Heart left ventricle (tissue), 16 donors: ENCODE results near the gene SPEM2. TPM values are rescaled to one million over a fixed set of nuclear protein-coding genes. Genes with fewer than 3 reads are reported as not detected.

Source experiments
- ATAC-seq, 4 donors: fragments of 200-7000 bp; cut with Tn5 transposase; one replicate each; pipeline ENCODE4 v1.9.1; 2020 to 2022; ENCODE audit warnings: moderate library complexity in 4 of 4, mild to moderate bottlenecking in 3 of 4, moderate number of reproducible peaks in 1 of 4
- DNase-seq, 5 donors: peaks; one replicate each; pipeline ENCODE4 v3.0.0-alpha.2; 2020
- H3K27ac ChIP-seq, 12 donors: fragments of 200-600 bp; sonication (generic) in 4 of 12; one replicate each; pipeline versions ENCODE4 v1.5.0 to v1.8.0; 2016 to 2022; ENCODE audit warnings: mild to moderate bottlenecking in 2 of 12
- H3K27me3 ChIP-seq, 9 donors: fragments of 200-600 bp; sonication (generic) in 2 of 9; one replicate each; pipeline versions ENCODE4 v1.5.1 to v1.8.0; 2016 to 2022; ENCODE audit warnings: mild to moderate bottlenecking in 3 of 9
- H3K36me3 ChIP-seq, 9 donors: fragments of 200-600 bp; sonication (generic) in 2 of 9; one replicate each; pipeline versions ENCODE4 v1.5.0 to v1.8.0; 2018 to 2022; ENCODE audit warnings: mild to moderate bottlenecking in 2 of 9
- H3K4me1 ChIP-seq, 12 donors: fragments of 200-600 bp; sonication (generic) in 4 of 12; one replicate each; pipeline versions ENCODE4 v1.5.0 to v1.8.0; 2016 to 2022; ENCODE audit warnings: mild to moderate bottlenecking in 3 of 12
- H3K4me3 ChIP-seq, 12 donors: fragments of 200-600 bp; sonication (generic) in 4 of 12; one replicate each; pipeline versions ENCODE4 v1.5.0 to v1.8.0; 2017 to 2022; ENCODE audit warnings: mild to moderate bottlenecking in 9 of 12, moderate library complexity in 4 of 12
- H3K9me3 ChIP-seq, 12 donors: fragments of 200-600 bp; sonication (generic) in 4 of 12; one replicate each; pipeline versions ENCODE4 v1.5.0 to v1.8.0; 2016 to 2022; ENCODE audit warnings: mild to moderate bottlenecking in 1 of 12
- POLR2A ChIP-seq, 2 donors: fragments of 450-650 bp; IDR thresholded peaks; one replicate each; pipeline ENCODE4 v1.6.1; 2017; ENCODE audit warnings: antibody characterized with exemption in 2 of 2, mild to moderate bottlenecking in 2 of 2, moderate library complexity in 2 of 2
- WGBS, 4 donors: extraction: QIAGEN DNeasy Blood & Tissue Kit in 2 of 4; methylation state at CpG; one replicate each; pipeline versions ENCODE4 v1.1.5 to v1.1.7; 2013 to 2018; 5-methylcytosine and 5-hydroxymethylcytosine counted together
- intact Hi-C, 10 donors: fragments of 100-400 bp; cut with DNase I; formaldehyde crosslinking; loops; one replicate each; pipeline versions ENCODE4 v1.11.1 to v1.14.2; 2022
- polyA plus RNA-seq, 2 donors: library from polyadenylated mRNA; stranded (reverse); fragments of 200-250 nt; gene quantifications; one replicate each; pipeline ENCODE4 v1.2.3, GENCODE V29; 2013
- total RNA-seq, 9 donors: library from RNA; depleted of rRNA in 2 of 9; stranded (reverse); fragments of >200 nt in 2 of 9; fragmentation: NEBNext Ultra II Directional in 3 of 9; extraction: Animal tissue kit (Norgen Biotek cat#: 25700) in 3 of 9; gene quantifications; one replicate each; pipeline versions ENCODE4 v1.1.0 to v1.2.4, GENCODE V29; 2016 to 2023
- TF ChIP-seq, protein P1 (sequence below), 12 donors: fragments of 200-600 bp; sonication (generic) in 4 of 12; IDR thresholded peaks; one replicate each; pipeline versions ENCODE4 v1.5.0 to v1.8.0; 2018 to 2022; ENCODE audit warnings: antibody characterized with exemption in 12 of 12, mild to moderate bottlenecking in 5 of 12
- donor health status: ischemic (EF 13 %, LVEDD 7.1; RV severe dilation, severe dysfunction).
- donor health status: healthy with polysubstance abuse.
- donor health status: DM: no; HTN: yes; CAD: no.
- donor health status: DM: no; HTN: no; CAD: no.
- donor health status: ischemic (EF 25% LVEDD 6.9; RV normal size, moderate dysfunction).
- donor health status: ischemic (EF 25% LVEDD 5.7; RV mildly dilated, moderate dysfunction).
- donor health status: healthy.
- donor health status: DM: yes; HTN: yes; CAD: no.
- donor health status: ischemic (EF 35%, LVEDD 5.7; RV mildly dilated, moderate dysfunction).
- donor health status: nonischemic (EF 11% LVEDD 7.7; RV severe dilation, severe dysfunction).
- donor health status: DM: yes; HTN: yes; CAD: no.
- donor health status: PGD.
- donor health status: ischemic (EF 29% LVEDD 5.4; RV normal size, mild dysfunction).
- donor health status: nonischemic (EF 23%, LVEDD 6.1; RV moderate dilation, normal function).

Gene SPEM2
- total and polyA plus RNA-seq, 11 donors: not detected

DNA sequence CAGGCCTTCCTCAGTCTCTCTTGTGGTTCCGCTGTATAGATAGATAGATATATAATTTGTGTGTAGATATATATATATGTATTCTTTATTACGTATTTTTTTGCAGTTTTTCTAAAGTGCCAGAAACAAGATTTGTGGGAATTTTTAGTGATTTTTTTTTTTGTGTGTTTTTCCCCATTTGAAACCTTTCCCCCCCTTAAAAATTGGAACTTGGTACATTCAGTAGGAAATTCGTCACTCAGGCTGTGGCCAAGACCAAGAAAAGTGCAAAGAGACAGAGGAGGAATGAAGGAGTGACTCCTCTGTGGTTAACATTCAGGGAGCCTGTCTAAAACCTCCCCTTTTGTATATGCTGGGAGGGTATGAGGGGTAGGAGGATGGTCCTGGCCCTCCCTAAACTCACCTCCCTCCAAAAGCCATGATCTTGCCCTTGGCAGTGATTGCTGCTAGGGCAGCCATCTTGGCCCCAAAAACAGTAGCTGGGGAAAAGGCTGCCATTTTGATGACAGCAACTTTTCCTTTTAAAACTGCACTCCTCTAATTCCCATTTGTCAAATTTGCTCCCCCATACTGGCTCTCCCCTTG is 34.6 kb downstream of the SPEM2 start:
- intact Hi-C loops: no loop called here
- 79 to 86% (median 84%) methylated on average over 3 of the region's 3 CpGs for WGBS, 4 donors
- TF ChIP-seq POLR2A (IDR thresholded peaks at IDR 0.05): no peak
- TF ChIP-seq, protein P1, sequence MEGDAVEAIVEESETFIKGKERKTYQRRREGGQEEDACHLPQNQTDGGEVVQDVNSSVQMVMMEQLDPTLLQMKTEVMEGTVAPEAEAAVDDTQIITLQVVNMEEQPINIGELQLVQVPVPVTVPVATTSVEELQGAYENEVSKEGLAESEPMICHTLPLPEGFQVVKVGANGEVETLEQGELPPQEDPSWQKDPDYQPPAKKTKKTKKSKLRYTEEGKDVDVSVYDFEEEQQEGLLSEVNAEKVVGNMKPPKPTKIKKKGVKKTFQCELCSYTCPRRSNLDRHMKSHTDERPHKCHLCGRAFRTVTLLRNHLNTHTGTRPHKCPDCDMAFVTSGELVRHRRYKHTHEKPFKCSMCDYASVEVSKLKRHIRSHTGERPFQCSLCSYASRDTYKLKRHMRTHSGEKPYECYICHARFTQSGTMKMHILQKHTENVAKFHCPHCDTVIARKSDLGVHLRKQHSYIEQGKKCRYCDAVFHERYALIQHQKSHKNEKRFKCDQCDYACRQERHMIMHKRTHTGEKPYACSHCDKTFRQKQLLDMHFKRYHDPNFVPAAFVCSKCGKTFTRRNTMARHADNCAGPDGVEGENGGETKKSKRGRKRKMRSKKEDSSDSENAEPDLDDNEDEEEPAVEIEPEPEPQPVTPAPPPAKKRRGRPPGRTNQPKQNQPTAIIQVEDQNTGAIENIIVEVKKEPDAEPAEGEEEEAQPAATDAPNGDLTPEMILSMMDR (IDR thresholded peaks at IDR 0.05): no peak
- no peak for ATAC-seq
- Histone ChIP-seq H3K4me1 (peaks cover 0 to 13% (median 5%) of the 10 kb centered on the region in 12 donors), H3K4me3 (no peak overlapping the region), H3K36me3 (peaks cover 0 to 36% (median 26%) of the 10 kb centered on the region in 9 donors), H3K27ac (no peak overlapping the region), H3K9me3 (no peaks in the 10 kb centered on the region), H3K27me3 (no peaks in the 10 kb centered on the region)
- DNase-seq: no peak

DNA sequence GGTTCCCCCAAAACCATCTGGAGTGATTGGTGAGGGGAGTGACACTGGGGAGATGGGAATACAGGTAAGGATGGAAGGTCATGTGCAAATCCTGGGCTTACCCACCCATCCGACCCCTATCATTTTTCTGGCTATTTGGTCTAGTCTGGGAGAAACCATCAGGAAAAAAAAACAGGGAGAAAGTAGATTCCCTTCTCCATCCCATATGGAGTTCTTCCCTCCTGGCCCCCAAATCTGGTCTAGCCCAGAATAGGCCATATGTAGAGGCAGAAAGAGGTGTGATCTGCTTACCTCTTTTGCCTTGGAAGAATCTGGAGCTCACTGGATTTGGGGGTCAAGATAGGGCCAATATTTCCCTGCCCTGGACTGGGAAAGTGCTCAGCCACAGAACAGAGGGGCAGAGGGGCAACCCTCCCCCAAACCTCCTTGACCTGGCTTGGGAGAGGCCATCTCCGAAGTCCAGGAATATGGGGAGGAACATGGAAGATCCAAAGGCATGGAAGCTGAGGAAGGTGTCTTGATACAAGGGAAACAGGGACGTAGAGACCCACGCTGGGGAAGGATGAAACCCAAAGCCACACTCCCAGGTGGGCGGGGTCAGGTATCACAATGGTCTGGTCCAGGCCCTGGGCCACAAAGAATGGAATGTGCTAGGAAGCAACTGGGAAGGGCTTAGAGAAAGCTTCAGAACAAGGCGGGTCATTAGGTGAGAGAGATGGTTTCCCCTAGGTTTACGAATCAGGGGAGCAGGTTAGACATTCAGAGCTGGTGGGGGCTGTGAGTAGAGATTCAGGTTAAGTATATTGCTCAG is 35.6 kb downstream of the SPEM2 start:
- Histone ChIP-seq H3K27me3 (no peaks in the 10 kb centered on the region), H3K4me3 (no peak overlapping the region), H3K36me3 (peaks cover 0 to 44% (median 36%) of the 10 kb centered on the region in 9 donors), H3K4me1 (peaks cover 2 to 19% (median 9%) of the 10 kb centered on the region in 12 donors), H3K27ac (no peak overlapping the region), H3K9me3 (no peaks in the 10 kb centered on the region)
- whole genome bisulfite sequencing, 4 donors: 92 to 96% (median 94%) methylated on average over 7 of the region's 7 CpGs
- DNase-seq (no peak), ATAC-seq (no peak)
- intact Hi-C loops: no loop called here
- TF ChIP-seq, protein P1 (IDR thresholded peaks at IDR 0.05): no peak
- no peak for TF ChIP-seq POLR2A (IDR thresholded peaks at IDR 0.05)

DNA sequence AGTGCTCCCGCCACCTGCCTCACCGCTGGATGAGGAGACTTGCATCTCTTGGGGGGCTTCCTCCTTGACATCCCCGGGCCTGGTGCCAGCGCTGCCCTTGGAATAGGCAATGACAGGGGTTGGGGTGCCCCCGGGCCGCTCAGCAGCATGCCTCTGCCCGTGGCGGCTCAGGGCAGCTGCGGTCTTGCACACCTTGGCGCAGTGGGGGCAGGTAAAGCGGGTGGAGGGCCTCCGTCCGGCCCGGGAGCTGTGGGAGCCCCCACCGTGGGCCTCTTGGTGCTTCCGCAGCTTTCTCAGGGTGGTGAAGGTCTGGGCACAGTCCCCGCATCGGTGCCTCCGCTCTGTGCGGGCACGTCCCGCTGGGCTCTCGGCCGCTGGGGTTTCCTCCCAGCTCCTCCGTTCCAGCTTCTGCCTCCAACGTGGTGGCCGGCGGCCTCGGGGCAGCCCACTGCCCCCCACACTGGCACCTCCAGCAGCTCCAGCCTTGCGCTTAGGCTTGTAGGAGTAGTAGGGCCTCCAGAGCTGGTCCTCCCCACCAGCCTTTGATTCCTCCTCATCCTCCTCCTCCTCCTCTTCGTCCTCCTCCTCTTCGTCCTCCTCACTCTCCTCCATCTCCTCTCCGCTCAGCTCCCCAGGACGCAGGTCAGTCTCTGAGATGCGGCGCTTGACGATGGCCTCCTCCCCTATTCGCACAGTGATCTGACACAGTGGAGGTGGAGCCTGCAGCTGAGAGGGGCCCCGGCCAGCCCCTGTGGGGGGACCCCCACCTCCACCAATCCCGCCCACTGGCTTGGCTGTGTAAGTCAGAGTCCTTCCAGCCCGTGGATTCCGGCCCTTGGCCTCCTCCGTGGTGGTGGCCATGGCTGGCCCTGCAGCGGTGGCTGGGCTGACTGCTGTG is 37.3 kb downstream of the SPEM2 start:
- no peak for TF ChIP-seq POLR2A (IDR thresholded peaks at IDR 0.05)
- Histone ChIP-seq H3K9me3 (no peaks in the 10 kb centered on the region), H3K4me3 (no peak overlapping the region), H3K27me3 (no peaks in the 10 kb centered on the region), H3K27ac (no peak overlapping the region), H3K4me1 (peaks cover 5 to 24% (median 20%) of the 10 kb centered on the region in 12 donors), H3K36me3 (peaks cover 0 to 52% (median 39%) of the 10 kb centered on the region in 9 donors)
- DNase-seq: peak in 1 of 5 donors; percentile 25
- WGBS, 4 donors: 92 to 94% (median 92%) methylated on average over 23 to 44 of the region's 44 CpGs
- ATAC-seq: peak in 1 of 4 donors; percentile 6
- intact Hi-C loops: no loop called here

DNA sequence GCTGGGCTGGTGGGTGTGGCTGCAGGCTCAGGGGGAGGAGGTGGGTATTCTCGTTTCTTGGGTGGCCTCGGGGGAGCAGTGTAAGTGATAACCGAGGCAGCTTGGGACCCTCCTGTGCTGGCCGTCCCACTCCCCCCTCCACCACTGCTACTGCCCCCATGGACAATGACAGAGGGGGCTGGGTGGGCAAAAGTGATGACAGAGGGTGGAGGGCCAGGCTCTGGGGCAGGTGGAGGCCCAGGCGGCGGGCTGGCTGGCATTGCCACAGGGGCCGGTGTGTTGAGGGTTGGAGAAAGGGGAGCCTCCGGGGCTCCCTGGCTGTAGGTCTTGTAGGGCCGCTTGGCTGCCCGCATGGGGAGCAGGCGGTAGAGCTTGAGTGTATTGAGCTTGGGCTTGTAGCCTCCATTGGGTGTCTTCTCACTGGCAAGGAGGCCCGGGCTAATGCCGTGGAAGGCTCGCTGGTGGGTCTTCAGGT is 38.0 kb downstream of the SPEM2 start:
- Histone ChIP-seq H3K36me3 (peaks cover 0 to 52% (median 39%) of the 10 kb centered on the region in 9 donors), H3K27me3 (no peaks in the 10 kb centered on the region), H3K4me1 (peaks cover 5 to 30% (median 24%) of the 10 kb centered on the region in 12 donors), H3K27ac (no peak overlapping the region), H3K4me3 (no peak overlapping the region), H3K9me3 (no peaks in the 10 kb centered on the region)
- intact Hi-C loops: no loop called here
- ATAC-seq (no peak), DNase-seq (no peak)
- TF ChIP-seq POLR2A (IDR thresholded peaks at IDR 0.05): no peak
- TF ChIP-seq, protein P1 (IDR thresholded peaks at IDR 0.05): no peak
- 83 to 94% (median 87%) methylated on average over 11 to 14 of the region's 14 CpGs for WGBS, 4 donors
